ENCODE measurements around the gene RPLP2.

- TF ChIP-seq, protein P1, sequence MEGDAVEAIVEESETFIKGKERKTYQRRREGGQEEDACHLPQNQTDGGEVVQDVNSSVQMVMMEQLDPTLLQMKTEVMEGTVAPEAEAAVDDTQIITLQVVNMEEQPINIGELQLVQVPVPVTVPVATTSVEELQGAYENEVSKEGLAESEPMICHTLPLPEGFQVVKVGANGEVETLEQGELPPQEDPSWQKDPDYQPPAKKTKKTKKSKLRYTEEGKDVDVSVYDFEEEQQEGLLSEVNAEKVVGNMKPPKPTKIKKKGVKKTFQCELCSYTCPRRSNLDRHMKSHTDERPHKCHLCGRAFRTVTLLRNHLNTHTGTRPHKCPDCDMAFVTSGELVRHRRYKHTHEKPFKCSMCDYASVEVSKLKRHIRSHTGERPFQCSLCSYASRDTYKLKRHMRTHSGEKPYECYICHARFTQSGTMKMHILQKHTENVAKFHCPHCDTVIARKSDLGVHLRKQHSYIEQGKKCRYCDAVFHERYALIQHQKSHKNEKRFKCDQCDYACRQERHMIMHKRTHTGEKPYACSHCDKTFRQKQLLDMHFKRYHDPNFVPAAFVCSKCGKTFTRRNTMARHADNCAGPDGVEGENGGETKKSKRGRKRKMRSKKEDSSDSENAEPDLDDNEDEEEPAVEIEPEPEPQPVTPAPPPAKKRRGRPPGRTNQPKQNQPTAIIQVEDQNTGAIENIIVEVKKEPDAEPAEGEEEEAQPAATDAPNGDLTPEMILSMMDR (IDR thresholded peaks at IDR 0.05), result no peak
- TF ChIP-seq EZH2phosphoT487 (IDR thresholded peaks at IDR 0.05) (no peak), EZH2 (IDR thresholded peaks at IDR 0.05) (no peak)
Observed at GRCh38 chr11:802693-803466, 6.9 kb upstream of the RPLP2 start.

Measured in neural progenitor cell (in vitro differentiated cells).